Stimulated activated CD4-positive, alpha-beta T cell treated with anti-CD3 and anti-CD28 coated beads, Interleukin-2, amount 100 ng/mL, for 48 hours (primary cell): ENCODE data around the gene NXF1.
"Not testable (repeated sequence)": the region's sequence is repeated elsewhere in the genome, so short reads cannot be mapped to it uniquely, and the experiment has no call there.

Source experiments
- DNase-seq, 2 donors: peaks; one replicate each; pipeline ENCODE4 v3.0.0-alpha.2; 2020

Gene NXF1

DNA sequence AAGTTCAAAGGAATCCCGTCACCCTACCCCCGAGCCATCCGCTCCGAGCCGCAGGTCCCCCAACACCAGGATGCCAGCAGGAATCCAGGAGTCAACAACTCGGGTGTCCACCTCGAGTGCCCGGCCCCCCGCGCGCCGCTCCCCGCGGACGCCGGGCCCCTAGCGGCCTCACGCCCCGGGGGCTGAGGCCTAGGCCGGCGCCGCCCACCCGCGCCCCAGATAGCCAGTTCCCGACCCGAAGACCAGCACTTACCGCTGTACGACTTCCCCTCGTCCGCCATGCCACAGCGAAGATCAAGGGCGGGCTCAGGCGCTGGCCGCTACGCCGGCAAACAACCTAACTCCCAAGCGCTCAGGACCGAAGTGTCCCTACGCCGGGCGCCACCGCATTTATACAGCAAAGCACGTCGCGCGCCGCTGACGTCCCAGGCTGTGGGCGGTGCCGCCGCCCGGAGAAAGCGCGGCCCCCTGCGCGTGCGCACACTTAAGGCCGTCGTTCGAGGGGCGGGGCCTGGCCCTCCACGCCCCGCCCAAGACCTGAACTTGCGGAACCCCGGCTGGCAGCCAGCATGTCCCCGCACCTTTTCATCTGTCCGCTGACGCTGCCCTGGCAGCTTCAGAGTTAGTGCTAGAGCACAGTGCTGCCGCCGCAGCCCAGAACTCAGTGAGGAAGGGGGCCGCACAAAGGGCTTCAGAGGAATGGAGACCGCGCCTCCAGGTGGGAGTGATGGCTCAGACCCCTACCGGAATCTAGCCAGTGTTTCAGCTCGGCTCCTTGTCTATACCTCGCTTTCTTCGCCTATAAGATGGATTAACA, at the start of gene NXF1:
Gene NXF1 (minus strand): TSS at position 365 of the 817 bp plus-strand sequence. CDS start 84 bp downstream, at position 281.
- DNase-seq, result peak; percentile 97 to 99

DNA sequence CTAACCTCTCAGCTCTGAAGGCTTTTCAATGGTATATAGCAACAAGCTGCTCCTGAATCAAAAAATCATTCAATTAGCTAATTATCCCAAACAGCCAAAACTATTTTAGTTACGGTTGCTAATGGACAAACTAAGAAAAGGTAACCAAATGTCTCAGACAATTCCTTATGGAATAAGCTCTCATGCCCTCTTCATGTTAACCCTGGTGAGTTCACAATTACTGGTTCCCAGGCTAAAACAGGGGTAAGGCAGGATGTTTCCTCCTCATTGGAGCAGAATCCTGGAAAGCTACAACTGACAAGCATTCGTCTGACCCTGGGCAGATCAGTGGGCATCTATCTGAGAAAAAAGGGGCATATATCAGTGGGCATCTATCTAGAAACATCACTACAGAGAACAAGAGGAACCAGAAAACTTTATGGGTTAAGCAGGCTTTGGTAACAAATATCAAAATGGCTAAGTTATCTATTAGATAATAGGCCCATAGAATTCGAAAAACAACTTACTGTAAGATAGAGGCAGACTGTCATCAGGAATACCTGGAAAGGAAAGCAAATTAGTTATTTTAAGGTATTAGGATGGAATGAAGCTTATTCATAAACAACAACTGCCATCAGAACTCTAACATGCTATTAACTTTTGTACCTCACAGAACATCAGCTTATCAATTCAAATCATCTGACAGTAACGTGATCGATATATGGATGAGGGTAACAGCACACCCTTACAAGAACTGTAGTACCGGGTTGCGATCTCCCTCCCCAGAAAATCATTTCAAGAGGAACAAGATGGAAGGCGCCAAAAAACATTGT, 49.0 kb upstream of the NXF1 start:
- DNase-seq, result no peak

DNA sequence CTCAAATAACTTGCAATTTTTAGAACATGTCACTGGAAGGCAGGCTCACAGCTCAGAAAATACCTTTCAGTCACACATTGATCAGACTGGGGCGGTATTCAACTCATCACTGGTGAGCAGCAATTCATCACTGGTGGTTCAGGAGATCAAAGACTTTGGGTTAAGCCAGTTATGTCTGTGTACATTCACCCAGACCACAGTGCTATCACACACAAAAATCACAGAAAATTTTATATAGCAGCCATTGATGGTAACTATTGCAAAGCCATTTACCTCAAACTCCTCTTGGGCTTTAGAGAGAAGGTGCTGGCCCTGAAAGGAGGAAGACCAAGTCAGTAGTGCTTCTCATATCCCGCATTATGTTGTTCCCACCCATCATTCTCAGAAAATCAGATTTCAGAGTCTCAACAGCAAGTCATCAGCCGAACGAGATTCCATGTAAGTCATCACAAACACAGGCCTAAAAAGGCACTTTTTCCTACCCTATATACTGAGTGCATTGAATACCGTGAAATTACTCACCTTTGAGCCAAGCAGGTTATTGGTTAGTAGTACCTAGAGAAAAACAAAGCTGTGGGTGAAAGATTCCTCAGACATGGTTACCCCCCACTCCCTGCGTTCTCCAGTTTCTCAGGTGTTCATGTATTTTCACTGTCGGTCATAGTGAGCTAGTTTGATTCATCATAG, 48.2 kb upstream of the NXF1 start:
- DNase-seq, result no peak

DNA sequence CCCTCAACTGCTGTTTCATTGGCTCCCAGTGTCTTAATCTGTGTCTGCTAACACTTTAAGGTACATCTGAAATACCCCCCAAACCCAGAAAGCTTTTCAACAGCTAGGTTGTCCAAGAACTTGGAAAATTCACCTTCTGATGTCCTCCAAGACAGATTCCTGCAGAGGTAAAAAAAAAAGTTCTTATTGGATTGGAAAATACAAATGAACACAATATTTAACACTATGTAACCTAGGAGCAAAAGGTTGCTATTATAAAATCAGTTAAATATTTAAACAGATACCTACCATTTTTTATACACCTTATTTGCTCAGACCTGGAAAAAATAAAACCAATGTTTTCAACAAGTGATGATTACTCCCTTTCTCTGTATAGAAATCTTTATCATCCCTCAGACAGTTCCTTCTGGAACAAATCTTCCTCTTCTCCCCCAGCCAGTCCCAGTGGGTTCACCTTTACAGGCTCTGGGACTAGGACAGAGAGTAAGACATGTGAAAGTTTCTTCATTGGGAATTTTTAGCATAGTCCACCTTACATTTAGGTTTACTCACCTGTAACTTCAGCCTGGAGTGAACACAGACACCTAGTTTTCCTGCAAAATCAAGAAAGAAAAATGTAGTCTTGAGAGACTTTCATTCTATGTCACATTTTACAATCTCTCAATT, 47.4 kb upstream of the NXF1 start:
- no peak for DNase-seq

DNA sequence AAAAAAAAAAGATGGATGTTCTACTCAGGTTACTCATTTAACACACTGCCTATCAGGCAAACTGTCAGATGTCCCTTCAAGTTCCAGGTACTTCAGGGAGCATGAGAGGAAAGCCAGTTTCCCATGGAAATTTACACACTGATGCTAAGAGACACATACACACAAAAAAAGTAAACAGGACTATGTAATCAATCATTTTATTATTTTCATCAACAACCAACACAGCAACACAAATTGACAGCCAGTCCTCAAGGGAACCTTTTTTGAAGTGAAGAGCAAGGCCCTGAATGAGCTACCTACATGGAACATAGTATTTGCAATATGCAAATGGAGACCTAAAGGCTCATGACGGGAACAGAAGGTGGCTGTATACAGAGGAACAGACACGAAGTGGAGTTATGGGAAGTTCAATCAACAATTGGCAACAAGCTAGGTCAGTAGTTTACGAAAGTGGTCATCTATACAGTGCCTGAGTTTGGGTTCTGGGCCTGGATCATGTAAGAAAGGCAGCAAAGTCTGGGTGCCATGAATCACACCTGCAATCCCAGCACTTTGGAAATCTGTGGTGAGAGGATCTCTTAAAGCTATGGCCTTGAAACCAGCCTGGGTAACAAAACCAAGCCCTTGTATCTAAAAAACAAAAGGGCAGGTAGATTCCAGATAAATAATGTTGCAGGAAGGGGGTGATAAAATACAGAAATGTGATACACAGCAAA, 46.7 kb upstream of the NXF1 start:
- DNase-seq, result no peak

DNA sequence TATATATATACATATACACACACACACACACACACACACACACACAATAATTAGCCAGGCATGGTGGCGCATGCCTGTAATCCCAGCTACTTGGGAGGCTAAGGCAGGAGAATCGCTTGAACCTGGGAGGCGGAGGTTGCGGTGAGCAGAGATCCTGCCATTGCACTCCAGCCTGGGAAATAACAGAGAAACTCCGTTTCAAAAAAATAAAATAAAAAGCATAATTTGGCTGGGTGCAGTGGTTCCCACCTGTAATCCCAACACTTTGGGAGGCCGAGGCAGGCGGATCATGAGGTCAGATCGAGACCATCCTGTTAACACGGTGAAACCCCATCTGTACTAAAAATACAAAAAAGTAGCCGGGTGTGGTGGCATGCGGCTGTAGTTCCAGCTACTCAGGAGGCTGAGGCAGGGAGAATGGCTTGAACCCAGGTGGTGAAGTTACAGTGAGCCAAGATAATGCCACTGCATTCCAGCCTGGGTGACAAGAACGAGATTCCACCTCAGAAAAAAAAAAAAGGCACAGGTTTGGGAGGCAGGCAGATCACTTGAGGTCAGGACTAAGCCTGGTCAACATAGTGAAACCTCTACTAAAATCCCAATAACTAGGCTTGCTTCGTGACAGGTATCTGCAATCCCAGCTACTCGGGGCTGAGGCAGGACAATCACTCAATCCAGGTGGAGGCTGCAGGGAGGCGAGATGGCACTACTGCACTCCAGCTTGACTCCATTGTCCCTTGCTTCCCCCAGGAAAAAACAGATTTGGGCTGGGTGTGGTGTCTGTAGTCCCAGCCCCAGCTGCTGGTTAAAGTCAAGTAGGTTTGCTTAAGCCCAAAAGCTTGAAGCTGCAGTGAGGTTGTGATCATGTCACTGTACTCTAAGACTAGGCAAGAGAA, 45.9 kb upstream of the NXF1 start:
- peak in 1 of 2 donors; percentile 46 for DNase-seq

DNA sequence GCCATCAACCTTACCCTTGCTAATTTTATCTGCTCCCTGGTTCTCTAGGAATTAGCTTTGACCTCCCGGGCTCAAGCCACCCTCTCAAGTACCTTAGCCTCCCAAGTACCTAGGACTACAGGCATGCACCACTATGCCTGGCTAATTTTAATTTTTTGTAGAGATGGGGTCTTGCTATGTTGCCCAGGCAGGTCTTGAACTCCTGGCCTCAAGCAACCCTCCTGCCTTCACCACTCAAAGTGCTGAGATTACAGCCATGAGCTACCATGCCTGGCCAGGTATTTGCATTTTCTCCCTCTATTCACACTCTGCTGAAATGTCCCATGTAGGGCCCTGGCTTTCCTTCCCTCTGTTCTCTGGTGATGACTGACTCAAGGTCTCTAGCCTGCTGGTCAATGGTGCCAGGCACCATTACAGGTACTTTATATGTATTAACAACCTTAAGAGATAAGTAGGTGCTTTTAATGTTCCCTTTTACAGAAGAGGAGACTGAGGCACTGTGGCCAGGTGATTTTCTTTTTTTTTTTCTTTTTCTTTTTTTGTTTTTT, 42.6 kb upstream of the NXF1 start:
- no peak for DNase-seq

DNA sequence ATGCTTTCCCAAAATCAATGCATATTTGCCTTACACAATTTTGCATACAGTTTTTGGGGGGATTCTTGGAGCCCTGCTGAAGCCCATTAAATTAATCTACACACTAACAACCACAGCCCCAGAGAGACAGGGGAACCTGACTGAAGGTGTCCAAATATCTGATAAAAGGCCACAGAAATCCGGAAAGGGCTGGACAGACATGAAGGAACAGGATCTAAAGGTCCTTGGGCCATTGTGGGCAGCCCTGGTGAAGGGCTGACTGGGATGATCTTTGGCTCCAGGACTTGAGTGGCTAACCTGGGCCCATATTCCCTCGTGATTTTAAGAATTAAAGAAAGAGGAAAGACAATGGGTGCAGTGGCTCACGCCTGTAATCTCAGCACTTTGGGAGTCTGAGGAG, 40.9 kb upstream of the NXF1 start:
- no peak for DNase-seq

DNA sequence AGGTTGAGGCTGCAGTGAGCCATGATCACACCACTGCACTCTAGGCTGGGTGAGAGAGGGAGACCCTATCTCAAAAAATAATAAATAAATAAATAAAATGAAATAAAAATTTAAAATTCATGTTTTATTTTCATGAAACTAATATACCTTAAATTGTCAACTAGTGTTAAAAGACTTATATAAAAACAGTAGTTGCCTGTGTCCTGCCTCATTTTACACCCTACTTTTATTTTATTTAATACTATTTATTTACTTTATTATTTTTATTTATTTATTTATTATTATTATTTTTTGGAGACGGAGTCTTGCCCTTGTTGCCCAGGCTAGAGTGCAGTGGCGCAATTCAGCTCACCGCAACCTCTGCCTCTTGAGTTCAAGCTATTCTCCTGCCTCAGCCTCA, 38.9 kb upstream of the NXF1 start:
- no peak for DNase-seq

DNA sequence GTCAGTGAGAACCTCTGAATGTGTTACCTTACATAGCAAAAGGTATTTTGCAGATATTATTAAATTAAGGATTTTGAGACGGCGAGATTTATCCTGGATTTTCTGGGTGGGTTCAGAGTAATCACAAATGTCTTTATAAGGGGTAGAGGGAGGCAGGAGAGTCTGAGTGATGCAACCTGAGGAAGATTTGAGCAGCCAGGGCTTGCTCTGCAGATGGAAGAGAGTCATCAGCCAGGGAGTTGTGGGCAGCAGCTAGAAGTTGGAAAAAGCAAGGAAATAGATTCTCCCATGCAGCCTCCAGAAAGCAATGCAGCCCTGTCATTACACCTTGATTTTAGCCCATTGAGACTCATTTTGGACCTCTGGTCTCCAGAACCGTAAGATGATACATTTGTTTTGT, 38.2 kb upstream of the NXF1 start:
- DNase-seq, result no peak

DNA sequence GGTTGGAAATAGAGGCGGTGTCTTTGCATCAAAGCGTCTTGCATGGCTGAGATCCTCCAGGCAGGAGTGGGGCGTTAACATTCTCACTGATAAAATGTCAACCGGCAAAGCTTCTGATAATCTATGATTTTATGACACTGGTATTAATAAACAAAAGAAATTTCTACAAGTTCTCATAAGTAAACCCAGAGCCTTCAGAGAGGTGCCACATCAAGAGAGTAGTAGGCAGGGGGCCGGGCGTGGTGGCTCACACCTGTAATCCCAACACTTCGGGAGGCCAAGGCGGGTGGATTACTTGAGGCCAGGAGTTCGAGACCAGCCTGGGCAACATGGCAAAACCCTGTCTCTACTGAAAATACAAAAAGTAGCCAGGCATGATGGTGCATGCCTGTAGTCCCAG, 37.7 kb upstream of the NXF1 start:
- DNase-seq, result not testable (repeated sequence)

DNA sequence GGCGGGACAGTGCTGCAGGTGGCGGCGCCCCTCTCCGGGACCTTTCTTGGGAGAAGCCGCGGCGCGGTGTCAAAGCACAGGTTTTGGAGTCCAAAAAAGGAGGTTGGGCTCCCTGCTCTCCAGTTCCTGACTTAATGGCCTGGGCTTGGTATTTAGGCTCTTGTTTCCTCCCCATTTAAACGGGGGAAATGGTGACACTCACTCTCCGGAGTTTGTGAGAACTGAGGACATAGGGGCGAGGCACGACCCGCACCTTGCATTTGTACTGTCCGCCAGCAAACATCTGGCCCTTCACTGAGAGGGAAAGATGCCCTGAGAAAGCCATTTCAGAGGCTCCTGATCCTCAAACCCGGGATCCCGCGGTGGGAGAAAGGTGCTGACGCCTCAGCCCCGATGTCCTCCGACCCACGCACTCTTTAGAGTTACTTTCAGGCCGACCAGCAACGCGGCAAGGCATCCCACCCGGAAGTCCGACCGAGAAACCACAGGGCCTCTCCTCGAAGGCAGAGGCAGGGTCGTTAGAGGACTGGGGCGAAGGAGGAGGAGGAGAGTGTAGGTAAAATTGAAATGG, 37.0 kb upstream of the NXF1 start:
- DNase-seq, result no peak

DNA sequence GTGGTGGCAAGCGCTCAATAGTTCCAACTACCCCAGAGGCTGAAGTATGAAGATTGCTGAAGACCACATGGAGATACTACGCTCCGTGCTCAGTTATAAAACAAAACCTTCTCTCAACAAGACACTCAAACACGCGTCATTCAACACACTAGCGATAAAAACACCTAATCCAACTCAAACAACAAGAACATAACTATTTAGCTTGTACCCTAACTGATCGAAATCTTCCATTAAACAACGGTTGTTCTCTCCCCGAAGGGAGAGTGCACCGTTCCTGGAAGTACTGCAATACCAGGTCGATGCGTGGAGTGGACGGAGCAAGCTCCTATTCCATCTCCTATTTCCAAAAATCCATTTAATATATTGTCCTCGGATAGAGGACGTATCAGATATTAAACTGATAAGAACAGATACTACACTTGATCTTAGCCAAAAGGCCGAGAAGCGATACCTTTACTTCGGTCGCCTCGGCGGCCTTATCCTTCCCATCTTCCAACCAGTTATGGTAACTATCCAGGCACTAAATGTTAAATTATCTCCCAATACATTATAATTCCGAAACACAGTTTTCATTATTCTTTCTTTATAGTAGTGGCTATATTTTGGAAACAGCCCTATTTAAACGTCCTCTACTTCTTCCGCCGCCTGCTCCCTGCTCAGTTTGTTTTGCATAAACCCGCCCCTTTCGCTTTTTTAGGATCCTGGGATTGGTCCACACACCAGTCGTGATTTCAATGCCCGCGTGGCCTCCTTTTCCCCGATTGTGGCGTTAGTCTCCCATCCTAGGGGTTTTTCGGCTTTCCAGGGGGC, 36.3 kb upstream of the NXF1 start:
- peak; percentile 74 to 78 for DNase-seq

DNA sequence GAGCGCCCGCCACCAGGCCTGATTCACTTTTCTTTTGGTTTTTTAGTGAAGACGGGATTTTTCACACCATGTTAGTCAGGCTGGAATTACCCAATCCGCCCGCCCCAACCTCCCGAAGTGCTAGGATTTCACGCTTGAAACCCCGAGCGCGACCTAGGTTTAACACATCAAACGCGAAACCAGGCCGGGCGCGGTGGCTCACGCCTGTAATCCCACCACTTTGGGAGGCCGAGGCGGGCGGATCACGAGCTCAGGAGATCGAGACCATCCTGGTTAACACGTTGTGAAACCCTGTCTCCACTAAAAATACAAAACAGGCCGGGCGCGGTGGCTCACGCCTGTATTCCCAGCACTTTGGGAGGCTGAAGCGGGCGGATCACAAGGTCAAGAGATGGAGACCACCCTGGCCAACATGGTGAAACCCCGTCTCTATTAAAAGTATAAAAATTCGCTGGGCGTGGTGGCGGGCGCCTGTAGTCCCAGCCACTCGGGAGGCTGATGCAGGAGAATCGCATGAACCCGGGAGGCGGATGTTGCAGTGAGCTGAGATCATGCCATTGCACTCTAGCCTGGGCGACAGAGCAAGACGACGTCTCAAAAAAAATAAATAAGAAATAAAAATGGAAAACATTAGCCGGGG, 35.6 kb upstream of the NXF1 start:
- DNase-seq, result peak; percentile 68 to 82

DNA sequence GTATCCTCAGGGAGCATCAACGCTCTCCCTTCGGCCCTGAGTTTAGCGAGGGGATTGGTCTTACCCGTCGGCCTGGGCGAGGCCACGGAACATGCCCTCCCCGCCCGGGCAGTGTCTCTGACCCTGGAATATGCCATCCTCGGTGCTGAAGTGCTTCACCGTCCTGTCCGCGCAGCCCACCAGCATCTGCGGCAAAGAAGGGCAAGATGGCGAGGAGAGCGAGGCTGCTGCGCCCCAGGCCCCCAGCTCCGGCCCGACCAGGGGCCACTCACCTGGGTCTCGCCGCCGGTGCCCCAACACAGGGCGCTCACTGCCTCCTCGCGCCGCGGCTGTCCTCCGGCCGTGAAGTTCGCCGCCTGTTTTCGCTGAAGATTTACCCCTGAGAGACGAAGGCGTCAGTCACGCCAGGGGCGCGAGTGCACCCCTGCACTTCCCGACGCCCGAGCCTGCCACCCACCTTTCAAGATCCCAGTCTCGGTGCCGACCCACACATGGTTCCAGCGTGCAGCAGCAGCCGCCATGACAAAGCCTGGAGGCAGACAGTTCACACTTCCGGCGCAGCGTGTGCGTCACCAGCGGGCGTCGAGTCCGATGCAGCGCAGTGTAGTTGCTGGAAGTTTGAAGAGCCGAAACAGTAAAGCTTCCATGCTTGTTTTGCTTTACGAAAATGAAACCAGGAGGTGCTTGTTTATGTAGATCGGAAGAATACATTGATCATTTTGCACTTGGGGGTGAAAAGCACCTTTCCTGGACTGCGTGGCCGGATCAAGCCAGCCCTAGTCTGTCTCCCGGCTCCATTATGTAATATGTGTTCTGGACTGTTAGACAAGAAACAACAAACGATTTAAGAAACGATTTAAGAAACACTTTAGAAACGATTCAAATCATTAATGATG, 34.1 kb upstream of the NXF1 start, which contains the start of gene WDR74:
Gene WDR74 (minus strand): TSS at position 541 of the 896 bp plus-strand sequence. CDS start 20 bp downstream, at position 521.
- DNase-seq, result peak; percentile 80 to 82

DNA sequence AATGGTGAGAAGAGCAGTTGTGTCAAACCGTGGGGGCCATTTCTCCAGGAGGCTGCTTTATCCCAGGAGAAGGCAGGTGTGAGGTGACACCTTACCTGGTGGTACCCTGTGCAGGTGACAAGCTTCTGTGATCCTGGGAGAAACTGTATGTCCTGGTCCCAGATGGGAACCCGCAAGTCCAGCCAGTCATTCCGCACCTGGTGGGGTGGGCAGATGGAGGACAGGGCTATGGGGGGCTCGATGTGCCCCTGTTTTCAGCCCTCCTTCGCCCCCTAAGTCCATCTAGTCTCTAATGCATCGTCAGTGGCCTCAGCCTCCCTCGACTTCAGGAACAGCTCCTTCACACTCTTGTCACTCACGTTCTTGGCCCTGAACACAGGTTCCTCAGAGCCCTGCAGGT, 30.1 kb upstream of the NXF1 start:
- no peak for DNase-seq

DNA sequence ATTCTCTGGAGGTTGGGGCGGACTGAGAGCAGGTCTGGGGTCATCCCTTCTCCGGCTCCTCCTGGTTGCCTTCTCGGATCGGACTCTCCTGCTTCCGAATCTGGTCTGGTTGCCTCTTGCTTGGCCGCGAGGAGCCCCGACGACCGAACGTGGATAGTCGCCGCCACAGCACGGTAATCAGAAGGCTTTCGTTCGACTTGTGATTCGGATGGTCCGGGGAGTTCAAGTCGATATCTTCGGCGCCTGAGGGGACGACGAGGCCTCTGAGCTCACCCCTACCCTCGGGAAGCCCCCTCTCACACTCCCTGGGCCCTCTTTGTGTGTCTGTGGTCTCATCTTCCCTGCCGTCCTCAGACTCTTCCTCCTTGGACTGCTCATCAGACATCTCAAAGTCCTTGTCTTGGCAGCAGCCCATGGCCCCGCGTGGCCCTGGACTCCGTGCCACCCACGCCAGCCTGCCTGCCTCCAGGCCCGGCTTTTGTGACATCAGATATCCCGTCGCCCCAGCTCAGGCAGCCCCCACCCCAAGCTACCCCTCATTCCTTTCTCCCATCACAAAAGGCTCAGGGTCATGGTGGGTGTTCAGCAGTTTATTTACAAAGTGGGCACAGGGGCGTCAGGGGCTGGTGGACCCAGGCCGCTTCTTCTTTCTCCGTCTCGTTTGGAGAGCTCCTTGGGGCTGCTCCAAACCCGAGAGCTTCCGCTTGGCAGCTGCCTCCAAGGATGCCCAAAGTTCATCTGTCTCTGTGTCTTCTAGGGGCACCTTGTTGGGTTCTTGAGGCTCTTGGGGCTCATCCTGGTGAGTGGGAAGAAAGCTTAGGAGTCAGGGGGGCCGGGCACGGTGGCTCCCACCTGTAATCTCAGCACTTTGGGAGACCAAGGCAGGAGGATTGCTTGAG, 27.3 kb upstream of the NXF1 start, which contains the start of gene TEX54:
Gene TEX54 (minus strand): TSS at position 506 of the 899 bp plus-strand sequence.
- DNase-seq, result no peak
